ENCODE results near the gene ARIH2.

The ARIH2 gene

DNA sequence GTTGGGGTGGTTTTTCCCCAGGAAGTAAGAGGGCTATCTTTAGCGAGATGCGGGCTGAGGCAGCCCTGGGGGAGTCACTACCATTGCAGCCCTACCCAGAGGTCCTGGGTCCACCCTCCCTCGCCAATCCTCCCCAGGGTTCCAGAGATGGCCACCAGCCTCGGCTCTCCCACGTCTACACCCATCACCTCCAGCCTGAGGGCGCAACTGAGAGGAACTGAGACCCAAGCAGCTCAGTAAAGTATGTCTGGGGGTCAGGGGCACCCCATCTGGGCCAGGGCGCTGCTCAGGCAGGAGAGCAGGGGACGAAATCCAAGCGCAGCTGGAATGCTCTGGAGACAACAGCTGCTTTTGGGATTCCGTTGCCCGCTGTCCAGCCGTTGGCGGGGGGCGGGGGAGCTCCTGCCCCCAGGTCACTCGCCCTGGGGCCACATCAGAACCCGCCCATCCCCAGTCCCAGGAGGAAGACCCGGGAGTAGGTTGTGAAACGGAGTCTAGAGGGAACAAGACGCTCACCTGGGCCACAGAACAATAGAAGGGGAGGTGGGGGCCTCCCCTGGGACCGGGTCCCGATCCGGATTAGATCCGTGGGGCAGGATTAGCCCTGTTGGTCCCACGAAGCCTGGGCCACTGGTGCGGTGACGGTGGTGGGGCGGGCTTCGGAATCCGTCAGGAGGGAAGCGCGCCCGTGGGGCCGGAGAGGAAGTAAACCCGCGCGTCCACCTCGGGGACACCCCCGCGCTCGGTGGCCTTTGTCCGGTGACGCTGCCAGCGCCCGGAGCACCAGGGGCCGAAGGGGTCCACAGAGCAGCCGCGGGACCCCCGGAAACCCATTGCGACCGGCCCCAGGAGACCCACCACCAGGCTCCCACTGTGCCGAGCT is 101.9 kb downstream of the ARIH2 start:
- no peak for DNase-seq

DNA sequence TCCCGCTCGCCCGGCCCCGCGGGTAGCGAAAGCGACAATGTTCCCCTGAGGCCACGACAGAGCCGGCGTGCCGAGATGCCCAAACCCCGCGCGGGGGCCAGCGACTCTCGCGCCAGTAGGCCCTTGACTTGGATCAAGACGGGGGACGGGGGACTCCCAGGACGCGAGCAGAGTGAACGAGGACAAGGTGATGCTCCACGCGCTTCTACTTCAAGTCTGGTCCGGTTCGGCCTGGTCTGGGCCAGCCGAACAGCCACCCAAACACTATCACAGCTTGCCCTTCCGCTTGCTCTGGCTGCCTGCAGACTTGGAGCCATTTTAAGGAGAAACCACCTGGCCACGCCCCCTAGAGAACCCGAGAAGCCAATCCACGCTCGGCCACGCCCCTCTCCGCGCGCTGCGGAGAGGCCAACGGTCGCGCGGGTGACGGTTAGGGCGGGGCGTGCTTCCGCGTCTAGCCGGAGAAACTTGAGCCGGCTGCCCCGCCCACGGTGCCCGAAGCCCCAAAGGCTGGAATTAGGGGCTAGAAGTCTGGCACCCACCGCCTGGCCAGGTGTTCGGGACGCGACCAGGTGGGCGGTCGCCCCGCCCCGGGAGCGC is 102.7 kb downstream of the ARIH2 start:
- peak; percentile 98 for DNase-seq

DNA sequence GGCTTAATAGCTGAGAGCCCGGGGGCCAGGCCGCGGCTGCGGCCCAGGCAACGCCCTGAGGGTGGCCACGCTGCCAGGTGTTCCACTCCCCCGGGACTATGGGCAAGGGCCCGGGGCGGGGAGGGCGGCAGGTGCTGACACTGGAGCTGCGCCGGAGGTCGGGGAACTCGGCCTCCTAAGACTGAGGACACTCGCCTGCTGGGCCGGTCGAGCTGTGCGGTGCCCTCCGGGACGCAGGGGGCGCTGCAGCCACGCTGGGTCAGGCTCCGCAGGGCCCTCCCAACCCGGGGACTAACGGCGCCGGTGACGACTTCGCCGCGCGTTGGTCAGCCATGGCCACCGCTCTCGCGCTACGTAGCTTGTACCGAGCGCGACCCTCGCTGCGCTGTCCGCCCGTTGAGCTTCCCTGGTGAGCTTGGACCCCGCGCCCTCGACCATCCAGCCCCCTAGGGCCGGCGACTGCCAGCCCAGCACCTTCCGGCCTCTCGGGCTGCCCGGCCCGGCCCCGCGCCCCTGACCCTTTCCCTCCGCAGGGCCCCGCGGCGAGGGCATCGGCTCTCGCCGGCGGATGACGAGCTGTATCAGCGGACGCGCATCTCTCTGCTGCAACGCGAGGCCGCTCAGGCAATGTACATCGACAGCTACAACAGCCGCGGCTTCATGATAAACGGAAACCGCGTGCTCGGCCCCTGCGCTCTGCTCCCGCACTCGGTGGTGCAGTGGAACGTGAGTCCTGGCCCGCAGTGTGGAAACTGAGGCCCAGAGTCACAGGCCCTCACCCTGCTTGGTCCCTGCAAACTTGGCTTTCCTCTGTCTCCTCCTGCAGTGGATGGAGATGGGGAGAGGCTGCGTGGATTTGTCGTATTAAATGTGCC is 103.4 kb downstream of the ARIH2 start, which contains the start of gene NDUFAF3:
NDUFAF3 (plus strand) TSS at position 309 of the 875 bp plus-strand sequence; CDS start at position 333, 24 bp downstream.
- DNase-seq = peak; percentile 88

DNA sequence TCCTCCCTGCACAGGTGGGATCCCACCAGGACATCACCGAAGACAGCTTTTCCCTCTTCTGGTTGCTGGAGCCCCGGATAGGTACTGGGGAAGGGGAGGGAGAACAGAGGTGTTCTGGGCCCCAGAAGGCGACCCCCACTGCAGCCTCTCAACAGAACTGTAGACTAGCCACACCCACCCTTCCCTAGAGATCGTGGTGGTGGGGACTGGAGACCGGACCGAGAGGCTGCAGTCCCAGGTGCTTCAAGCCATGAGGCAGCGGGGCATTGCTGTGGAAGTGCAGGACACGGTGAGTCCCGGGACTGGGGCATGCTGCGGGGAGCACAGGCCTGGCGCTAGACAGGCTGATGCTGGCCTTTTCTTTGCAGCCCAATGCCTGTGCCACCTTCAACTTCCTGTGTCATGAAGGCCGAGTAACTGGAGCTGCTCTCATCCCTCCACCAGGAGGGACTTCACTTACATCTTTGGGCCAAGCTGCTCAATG is 104.1 kb downstream of the ARIH2 start:
- DNase-seq = no peak

DNA sequence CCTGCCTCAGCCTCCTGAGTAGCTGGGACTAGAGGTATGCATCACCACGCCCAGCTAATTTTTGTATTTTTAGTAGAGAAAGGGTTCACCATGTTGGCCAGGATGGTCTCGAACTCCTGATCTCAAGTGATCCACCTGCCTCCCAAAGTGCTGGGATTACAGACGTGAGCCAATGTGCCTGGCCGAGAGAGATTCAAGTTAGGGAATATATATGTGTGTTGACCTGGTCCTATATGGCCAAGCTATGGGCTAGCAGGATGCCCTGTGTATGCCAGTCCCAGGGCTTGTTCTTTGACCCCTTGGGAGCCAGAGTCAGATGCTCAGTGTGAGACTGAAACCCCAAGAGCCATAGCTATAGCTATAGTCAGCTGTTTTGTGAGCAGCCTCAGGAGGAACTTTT is 105.1 kb downstream of the ARIH2 start:
- DNase-seq = no peak

DNA sequence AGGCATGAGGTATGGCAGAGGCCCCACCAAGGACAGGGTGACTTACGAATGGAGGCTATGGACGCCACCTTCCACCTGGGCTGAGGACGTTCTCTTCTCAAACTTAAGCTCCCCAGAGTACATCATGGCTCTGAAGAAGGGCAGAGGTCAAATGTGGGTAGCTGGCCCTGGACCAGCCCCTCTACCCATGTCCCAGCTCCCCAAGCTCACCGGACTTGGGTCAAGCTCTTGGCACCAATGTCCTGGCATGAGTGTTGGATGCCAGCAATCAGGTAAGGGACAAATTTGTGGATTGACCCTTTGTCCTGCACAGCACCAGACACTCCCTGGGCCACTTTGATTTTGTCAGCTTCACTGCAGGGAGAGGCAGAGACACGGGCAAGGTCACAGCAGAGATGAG is 105.8 kb downstream of the ARIH2 start:
- DNase-seq = no peak

DNA sequence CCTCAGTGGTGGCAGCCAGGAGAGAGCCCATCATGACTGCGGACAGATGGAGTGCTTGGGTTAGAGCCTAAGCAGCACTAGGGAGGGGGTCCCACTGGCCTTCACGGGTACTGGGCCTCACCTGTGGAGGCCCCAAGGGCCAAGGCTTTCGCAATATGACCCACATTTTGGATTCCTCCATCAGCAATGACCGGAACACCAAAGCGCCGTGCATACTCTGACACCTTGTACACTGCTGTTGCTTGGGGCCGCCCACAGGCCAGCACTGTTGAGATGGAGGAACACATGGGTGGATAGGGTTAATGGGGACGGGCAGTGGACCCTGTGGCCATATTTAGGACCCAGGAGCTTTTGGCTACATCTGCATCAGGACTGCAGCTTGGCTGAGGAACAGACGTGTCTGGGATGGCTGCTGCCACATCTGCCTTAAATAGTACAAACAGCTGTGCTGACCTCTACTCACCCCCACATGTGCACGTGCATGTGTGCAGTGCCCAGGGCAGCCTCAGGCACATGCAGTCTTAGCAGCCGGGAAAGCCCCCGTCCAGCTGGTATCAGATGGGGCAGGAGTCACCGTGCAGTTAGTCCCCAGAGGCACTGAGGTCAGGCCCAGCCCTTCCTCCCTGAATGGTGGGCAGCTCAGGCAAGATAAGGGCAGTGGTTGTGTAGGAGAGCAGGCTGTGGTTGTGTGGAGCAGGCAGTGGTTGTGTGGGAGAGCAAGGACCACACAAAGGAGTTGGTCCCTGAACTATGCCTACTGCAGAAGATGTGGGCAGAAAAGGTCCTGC is 106.6 kb downstream of the ARIH2 start:
- DNase-seq = no peak

DNA sequence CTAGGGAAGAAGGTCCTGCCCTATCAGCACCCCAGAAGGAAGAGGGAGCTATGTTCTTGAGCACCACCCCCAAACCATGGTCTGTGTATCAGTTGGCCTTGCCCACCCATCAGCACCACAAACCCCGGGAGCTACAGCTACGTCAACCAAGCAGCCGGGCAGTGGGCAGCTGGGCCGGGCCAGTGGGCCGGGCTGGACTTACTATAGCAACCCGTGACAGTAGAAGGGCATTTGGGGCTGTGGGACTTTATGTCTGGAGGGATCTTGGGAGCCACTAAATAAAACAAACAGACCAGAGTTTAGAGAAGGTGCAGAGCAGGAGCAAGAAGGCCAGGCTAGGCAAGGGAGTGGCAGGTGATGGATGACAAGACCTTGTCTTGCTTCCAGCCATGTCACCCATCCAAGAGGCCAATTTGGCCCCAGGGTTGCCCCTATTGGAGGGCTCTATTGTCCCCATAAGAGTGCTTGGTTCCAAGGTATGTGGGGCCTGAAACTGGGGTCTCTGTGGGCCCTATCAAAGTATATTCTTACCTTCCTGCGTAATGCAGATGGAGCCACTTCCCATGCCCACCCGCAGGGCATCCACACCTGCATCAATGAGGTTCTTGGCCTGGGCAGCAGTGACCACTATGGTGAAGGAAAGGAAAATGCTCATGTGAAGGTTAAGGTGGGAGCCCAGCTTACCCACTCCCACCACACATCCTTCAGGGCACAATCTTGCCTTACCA is 107.3 kb downstream of the ARIH2 start:
- DNase-seq = no peak

DNA sequence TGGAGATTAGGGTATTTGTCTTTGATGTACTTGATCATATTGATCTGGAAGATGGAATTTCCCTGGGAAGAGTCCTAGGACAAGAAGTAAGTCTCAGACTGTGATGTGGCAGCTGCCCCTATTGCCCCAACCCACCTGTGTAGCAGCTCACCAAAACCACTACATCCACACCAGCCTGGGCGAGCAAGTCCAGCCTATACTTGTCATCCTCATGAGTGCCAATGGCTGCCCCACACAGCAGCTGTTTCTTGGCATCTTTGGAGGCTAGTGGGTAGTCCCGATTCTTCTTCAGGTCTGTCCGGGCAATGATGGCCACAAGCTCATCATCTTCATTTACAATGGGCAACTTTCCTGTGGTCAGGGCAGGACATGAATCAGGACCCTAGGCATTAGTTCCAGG is 107.9 kb downstream of the ARIH2 start:
- DNase-seq = no peak

DNA sequence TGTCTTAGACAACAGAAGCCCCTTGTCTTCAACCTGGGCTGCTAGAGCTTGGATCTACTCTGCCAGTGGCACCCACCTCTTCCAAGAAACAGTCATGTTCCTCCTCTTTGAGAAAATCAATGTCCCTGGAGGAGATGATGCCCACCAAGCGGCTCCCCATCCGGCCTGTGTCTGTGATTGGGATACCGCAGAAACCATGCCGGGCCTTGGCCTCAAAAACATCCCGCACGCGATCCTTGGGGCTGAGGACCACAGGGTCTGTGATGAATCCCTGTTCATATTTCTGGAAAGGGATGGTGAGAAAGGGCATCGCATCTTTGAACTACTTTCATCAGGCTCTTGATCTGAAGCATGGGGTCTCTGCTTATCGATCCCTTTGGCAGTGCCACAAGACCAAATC is 109.0 kb downstream of the ARIH2 start:
- no peak for DNase-seq

DNA sequence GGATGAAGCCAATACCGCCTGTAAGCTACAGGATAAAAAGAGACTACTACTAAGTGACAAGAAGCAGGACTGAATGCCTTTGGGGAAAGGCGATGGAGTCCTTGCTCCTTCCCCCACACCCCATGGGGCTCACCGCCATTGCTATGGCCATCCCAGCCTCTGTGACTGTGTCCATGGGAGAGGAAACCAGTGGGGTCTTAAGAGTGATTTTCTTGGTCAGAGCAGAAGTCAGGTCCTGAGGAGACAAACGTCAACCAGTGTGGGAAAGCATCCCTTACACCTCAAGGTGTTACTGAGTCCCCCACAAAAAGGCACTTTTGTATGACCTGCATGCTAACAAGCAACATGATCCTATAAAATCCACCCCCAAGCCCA is 109.6 kb downstream of the ARIH2 start:
- no peak for DNase-seq

DNA sequence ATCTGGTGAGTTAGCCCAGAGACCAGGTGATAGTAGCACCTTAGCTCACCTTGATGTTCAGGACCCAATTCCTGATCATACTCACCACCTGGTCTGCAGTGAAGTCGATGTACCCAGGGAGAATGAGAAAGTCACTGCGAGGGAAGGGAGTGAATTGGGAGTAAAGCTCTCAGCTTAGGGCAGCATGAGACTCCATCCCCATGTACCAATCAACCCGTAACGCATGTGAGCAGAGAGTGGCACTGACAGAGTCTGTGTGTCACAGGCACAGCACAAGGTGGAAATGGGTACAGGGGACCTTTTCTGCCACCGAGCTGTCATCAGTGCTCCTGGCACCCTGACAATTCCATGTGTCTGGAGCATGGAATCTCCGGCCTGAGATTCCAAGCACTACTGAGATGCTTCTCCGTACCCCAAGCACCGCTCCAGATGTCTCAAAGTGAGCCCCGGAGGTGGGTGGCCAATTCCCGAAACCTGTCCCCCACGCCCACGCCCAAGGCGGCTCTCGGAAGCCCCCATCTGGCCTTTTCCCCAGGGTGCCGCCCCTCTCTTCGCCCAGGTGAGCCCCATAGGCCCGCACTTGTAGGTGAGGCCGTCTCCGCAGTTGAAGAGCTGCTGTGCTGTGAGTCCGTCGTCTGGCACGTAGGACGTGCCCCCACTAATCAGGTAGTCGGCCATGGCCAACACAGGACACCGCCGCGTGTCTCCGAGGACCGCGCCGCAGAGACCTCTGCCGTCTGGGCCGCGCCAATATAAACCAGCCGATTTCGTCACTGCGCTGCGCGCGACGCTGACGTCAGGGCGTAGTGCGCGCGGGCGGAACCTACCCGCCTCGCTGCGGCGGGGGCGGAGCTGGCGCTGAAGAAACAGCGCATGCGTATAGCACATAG is 110.3 kb downstream of the ARIH2 start, which contains the start of gene IMPDH2:
IMPDH2 (minus strand) TSS at position 726 of the 890 bp plus-strand sequence; CDS start at position 678, 48 bp downstream.
- DNase-seq = peak; percentile 90

DNA sequence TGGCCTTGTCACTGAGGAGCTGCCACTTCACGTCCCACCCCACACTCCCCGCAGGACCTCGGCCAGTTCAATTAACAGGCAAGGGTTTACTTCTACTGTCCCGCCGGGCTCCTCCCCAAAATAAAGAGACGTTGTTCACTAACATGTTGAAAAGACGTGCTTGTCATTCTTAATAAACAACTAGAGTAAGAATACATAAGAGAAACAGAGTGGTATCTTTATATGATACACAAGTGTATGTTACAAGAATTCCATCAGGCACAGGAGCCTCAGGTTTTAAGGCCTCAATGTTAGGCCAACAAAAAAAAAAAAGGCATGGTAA is 110.9 kb downstream of the ARIH2 start:
- no peak for DNase-seq

DNA sequence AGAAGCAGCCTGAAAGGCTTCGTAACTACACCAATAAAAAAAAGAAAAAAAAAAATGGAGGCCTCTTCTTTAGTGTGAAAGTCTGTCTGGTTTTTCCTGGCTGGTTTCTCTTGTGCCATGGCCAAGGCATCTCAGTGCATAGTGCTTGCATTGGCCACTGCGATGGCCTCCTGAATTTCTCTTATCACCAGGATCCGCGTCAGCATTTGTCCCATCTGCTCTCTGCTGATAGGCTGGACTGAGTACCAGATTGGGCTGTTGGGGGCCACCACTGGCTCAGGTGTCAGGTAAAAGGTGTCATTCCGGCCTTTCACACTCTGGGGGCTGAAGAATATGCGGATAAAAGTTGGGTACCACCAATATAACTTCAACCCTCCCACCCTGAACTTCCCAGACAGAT is 111.7 kb downstream of the ARIH2 start:
- no peak for DNase-seq

DNA sequence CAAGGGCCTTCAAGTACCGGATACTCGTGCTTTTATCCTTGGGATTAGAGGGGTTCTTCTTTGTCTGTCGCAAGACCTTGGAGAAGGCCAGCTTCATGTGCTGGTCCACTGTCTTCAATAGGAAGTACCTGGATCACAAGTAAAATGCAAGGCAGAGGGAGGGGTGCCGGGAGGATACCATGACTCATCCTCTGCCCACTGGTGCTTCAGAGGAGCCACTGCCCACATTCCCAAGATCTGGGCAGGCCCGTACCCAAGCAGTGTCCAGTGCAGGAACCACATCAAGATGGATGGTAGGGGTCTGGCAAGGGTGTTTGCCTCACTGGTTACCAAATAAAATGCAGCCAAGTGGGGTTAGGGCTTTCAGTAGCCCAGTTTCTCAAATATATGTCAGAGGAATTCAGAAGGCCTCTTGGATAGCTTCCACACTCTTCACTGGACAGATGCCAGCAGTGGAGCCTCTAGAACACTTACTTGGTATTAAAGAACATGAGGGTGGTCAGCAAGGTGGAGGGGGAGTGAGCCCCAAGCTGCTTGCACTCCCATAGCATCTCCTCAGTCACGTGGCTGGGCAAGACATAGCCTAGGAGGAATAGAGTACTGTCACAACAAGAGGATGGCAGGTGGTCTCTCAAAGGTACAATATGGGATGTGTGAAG is 114.1 kb downstream of the ARIH2 start:
- no peak for DNase-seq

DNA sequence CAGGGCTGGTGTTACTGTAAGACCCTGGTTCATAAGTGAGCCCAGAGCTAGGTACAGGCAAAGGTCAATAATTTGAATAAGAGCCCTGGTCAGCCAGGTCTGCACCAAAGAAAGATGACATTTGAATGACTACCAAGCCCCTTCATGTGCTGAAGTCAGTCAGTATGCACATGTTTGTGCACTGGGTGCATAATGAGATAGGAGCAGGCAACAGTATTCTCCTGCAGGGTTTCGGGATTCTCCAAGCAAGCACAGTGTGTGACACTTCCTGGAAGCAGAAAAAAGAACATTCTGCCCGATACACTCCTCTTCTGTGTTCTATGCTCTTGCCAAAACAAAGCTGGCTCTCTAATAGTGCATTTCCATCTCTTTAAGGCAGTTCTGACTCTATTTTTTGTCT is 116.0 kb downstream of the ARIH2 start:
- DNase-seq = no peak

DNA sequence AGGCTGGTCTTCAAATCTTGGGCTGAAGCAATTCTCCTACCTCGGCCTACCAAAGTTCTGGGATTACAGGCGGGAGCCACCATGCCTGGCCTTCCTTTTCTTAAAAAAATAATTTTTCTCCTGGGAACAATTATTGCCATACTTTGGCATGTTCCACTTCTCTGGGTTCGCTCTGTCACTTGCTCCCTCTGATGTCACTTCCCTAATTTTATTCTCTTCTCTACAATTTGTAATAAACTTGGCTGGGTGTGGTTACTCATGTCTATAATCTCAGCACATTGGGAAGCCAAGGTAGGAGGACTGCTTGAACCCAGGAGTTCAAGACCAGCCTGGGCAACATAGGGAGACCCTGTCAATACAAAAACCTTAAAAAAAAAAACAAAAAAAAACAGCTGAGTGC is 116.6 kb downstream of the ARIH2 start:
- DNase-seq = no peak
